GM12891 (cell line): Measurements from ENCODE around the gene GRB2.
A peak's percentile ranks its signal among the peaks of the same experiment; 100 is the strongest.

ENCODE experiments used
- DNase-seq: peaks from one replicate; pipeline ENCODE4 v3.0.0; 2011; ENCODE audit warnings: low spot score; ENCODE audit not compliant: insufficient read length
- FAIRE-seq: peaks from 2 replicates; lab custom pipeline; 2011; peaks lifted over from hg19 to GRCh38; lab: Jason Lieb, UNC
- PAX5 ChIP-seq: IDR thresholded peaks from 2 replicates; pipeline ENCODE4 v1.6.1; 2011; ENCODE audit warnings: low read length, moderate library complexity, mild to moderate bottlenecking; ENCODE audit not compliant: insufficient read depth, severe bottlenecking
- POLR2A ChIP-seq: IDR thresholded peaks from 2 replicates; pipeline ENCODE4 v1.6.1; 2011; ENCODE audit warnings: low read depth, low read length, control low read depth
- POLR2AphosphoS5 ChIP-seq: IDR thresholded peaks from 2 replicates; pipeline ENCODE4 v1.6.1; 2011; ENCODE audit warnings: low read depth, low read length, control low read depth
- POU2F2 ChIP-seq: IDR thresholded peaks from 2 replicates; pipeline ENCODE4 v1.6.1; 2011; ENCODE audit warnings: low read depth, mild to moderate bottlenecking, control low read depth, low read length, moderate library complexity
- SPI1 ChIP-seq: IDR thresholded peaks from 2 replicates; pipeline ENCODE4 v1.6.1; 2011; ENCODE audit warnings: low read depth, low read length, control low read depth
- TAF1 ChIP-seq: IDR thresholded peaks from 2 replicates; pipeline ENCODE4 v1.6.1; 2011; ENCODE audit warnings: low read depth, low read length, control low read depth

The GRB2 gene

GRCh38 chr17:75340631-75341030, 64.8 kb downstream of the GRB2 start:
- TF ChIP-seq POLR2A (no peak), TAF1 (no peak), POLR2AphosphoS5 (no peak), SPI1 (no peak), PAX5 (no peak), POU2F2 (no peak)
- DNase-seq (no peak), FAIRE-seq (no peak)

GRCh38 chr17:75339971-75340370, 65.5 kb downstream of the GRB2 start:
- FAIRE-seq: no peak
- DNase-seq: no peak
- TF ChIP-seq TAF1 (no peak), POLR2AphosphoS5 (no peak), SPI1 (no peak), PAX5 (no peak), POU2F2 (no peak), POLR2A (no peak)

DNA sequence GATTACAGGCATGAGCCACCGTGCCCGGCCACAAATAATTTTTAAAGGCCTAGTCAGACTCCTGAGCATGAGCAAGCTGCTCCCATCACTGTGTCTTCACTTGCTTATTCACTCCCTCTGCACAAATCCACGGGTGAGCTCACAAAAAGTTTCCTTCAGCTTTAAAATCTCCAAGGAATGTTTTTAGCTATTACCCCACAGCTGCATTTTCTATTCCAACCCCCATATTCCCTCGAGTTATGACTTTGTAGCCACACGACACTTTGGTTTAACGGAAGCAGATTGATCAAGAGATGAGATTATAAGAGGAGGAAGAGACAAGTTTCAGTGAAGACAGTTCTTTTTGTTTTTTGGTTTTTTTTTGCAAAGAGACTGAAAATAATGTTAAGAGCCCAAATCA, 67.1 kb downstream of the GRB2 start:
- DNase-seq (no peak), FAIRE-seq (no peak)
- TF ChIP-seq TAF1: no peak
- no peak for TF ChIP-seq POU2F2

DNA sequence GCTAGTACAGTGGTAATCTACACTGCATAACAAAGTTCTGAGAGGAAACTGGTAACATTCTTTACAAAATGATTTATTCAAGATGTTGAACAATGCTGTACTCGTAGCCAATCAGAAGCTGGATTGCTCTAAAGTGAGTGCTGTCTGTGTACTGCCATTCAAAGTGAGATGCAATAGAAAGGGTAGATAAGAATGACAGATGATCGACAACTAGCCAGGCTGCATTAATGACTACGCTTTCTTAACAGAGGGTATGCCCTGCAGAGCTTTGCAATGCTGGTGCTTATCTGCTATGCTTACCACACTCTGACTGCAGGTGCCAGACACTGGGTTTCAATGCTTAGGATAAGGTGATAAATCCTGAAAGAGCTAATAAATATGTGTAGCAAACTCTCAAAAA, 70.2 kb downstream of the GRB2 start:
- DNase-seq (no peak), FAIRE-seq (no peak)
- TF ChIP-seq TAF1 (no peak), POLR2A (no peak), SPI1 (no peak), POLR2AphosphoS5 (no peak), POU2F2 (no peak), PAX5 (no peak)

GRCh38 chr17:75334723-75335122, 70.8 kb downstream of the GRB2 start:
- TF ChIP-seq SPI1 (no peak), TAF1 (no peak), PAX5 (no peak), POU2F2 (no peak), POLR2A (no peak), POLR2AphosphoS5 (no peak)
- no peak for FAIRE-seq
- DNase-seq: no peak

- DNase-seq: no peak
- FAIRE-seq: peak; percentile 51
- TF ChIP-seq POLR2AphosphoS5 (no peak), SPI1 (no peak), PAX5 (no peak), POU2F2 (no peak), POLR2A (no peak), TAF1 (no peak)
Measured at GRCh38 chr17:75331671-75332070, 73.8 kb downstream of the GRB2 start.

GRCh38 chr17:75327757-75328156, 77.7 kb downstream of the GRB2 start:
- no peak for DNase-seq
- TF ChIP-seq SPI1: no peak
- TF ChIP-seq POLR2A: no peak
- TF ChIP-seq TAF1: no peak
- no peak for TF ChIP-seq POU2F2
- no peak for TF ChIP-seq POLR2AphosphoS5
- TF ChIP-seq PAX5: no peak
- FAIRE-seq: no peak

DNA sequence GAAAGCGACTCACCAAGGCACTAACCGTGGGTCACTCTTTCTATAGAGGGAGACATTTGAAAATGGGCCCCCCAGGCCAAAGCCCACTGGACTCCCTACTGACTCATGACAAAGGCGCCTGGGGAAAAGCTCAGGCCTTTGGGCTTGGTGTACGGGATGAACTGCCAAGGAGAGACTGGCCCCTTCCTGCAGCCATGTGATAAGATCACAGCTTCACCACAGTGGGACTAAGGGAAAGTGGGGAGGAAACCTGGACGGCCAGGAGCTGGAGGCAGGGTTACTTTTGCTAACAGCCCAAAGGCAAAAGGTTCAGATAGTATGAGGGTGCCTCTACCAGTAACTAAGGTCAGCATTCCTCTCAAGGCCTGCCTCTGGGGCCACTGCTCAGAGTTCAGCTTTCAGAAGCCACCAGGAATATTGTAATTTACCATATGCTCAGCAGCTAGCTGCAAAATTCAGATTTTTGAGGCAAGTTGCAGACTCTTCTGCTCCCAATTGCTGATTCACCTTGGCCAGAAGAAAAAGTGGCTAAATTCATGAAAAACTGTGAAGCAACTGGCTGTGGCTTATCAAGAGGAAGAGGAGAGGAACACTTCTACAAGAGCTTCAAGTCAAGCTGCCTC, 79.1 kb downstream of the GRB2 start:
- FAIRE-seq: no peak
- DNase-seq: no peak
- TF ChIP-seq POU2F2 (no peak), POLR2A (no peak), TAF1 (no peak), POLR2AphosphoS5 (no peak), SPI1 (no peak), PAX5 (no peak)

DNA sequence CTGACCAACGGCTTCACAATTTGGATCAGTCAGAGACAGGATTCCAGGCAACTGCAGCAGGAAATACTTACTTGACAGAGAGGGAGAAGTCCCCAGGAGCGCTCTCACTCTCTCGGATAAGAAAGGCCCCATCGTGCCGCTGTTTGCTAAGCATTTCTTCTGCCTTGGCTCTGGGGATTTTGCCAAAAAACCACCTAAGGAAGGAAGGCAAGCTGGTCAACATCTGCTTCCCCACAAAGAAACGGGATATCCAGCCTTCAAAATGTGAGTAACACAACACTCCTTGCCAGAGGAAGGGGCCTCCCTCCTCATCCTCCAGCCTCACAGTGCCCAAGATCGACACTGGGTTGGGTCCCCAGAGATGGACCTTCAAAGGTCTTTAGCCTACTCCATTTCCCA, 79.7 kb downstream of the GRB2 start:
- DNase-seq: no peak
- TF ChIP-seq POU2F2 (no peak), PAX5 (no peak), POLR2AphosphoS5 (no peak), SPI1 (no peak), TAF1 (no peak), POLR2A (no peak)
- no peak for FAIRE-seq

GRCh38 chr17:75325348-75325747, 80.1 kb downstream of the GRB2 start:
- FAIRE-seq (no peak), DNase-seq (no peak)
- no peak for TF ChIP-seq TAF1
- no peak for TF ChIP-seq SPI1
- TF ChIP-seq PAX5: no peak
- TF ChIP-seq POLR2AphosphoS5: no peak
- no peak for TF ChIP-seq POU2F2
- TF ChIP-seq POLR2A: no peak
